Stimulated activated CD8-positive, alpha-beta memory T cell treated with anti-CD3 and anti-CD28 coated beads, Interleukin-15, amount 100 ng/mL, for 24 hours (primary cell): ENCODE data around the gene HNF4A.
"Not testable (repeated sequence)": the region's sequence is repeated elsewhere in the genome, so short reads cannot be mapped to it uniquely, and the experiment has no call there.

Experiments
- DNase-seq: peaks from one replicate; pipeline ENCODE4 v3.0.0-alpha.2; 2020; ENCODE audit warnings: low read depth

The HNF4A gene

GRCh38 chr20:44355498-44356352 is at the start of gene HNF4A:
TSS of gene HNF4A (plus strand) at chr20:44355699. CDS start at chr20:44355805, 106 bp downstream.
- no peak for DNase-seq

DNA sequence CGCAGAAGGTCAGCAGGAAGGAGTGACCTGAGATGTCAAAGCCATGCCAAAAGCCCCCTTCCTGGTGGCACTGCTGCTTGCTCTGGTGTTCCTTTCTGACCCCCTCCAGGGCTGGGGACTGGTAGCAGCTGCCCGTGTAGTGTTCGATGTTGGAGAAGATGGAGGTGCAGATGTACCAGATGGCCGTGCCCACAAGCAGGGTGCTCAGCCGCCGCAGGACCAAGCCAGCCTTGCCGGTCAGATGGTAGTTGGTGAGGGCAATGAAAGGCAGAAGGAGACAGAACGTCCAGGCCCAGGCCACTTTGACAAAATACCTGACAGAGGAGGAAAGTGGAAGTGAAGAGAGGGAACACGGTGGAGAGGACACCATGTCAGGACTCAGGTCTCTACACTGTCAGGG is 48.6 kb upstream of the HNF4A start:
- DNase-seq = no peak

DNA sequence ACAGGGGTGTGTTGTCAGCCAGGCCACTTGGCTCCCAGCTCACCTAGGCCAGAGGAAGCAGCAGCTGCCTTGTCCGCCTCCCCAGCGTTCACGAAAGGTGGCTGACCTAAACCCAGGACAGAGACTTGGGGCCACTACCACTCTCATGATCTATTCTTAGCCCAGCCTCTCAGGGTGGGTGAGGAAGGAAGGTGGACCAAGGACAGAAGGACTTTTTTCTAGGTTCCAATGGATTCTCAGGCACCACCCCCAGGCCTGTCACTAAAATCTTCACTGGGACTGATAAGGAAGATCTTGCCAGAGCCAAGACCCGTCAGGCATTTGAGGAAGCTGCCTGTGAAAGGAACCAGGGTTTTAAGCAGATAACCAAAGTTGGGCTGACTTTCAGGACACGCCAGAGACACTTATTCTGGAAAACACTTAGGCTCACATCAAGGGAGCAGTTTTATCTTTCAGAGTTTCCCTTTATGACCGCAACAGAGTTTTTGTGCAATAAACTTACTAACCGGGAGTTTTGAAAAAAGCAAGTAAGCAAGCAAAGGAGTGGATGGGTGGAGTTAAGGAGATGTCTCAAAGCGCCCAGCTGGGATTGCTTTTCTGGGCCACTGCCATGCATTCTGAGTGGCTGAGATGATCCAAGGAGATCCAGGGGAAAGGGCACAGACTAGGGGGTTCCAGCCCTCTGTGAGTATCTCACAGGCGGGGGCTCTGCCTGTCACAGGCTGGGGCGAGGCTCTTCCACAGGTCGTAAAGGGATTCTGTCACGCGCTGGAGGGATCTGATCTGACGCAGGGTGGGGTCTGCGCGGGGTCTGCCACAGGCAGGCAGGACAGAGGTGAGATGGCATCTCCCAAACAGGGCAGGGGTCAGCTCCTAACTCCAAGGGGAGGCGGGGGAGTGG is 45.5 kb upstream of the HNF4A start:
- no peak for DNase-seq

GRCh38 chr20:44310664-44311639 is 44.5 kb upstream of the HNF4A start, which contains the start of gene FITM2:
TSS of gene FITM2 (minus strand) at chr20:44311202. CDS start at chr20:44311148, 54 bp downstream.
- peak; percentile 99 for DNase-seq

DNA sequence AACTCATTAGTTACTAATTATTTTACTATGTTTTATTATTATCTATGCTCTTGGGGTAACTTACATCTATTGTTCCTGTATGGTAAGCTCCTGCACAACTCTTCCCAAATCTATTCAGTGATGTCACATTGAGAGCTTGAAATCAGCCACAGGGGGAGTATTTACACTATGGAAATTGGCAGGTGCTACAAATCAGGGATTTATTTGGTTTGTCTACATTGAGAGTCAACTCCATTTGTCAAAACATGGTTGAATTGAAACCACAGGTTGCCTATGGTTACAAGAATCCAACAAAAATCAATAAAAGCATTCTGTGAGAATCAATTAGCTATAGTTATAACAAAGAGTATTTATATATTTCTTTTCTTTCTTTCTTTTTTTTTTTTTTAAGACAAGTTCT is 40.6 kb upstream of the HNF4A start:
- no peak for DNase-seq

DNA sequence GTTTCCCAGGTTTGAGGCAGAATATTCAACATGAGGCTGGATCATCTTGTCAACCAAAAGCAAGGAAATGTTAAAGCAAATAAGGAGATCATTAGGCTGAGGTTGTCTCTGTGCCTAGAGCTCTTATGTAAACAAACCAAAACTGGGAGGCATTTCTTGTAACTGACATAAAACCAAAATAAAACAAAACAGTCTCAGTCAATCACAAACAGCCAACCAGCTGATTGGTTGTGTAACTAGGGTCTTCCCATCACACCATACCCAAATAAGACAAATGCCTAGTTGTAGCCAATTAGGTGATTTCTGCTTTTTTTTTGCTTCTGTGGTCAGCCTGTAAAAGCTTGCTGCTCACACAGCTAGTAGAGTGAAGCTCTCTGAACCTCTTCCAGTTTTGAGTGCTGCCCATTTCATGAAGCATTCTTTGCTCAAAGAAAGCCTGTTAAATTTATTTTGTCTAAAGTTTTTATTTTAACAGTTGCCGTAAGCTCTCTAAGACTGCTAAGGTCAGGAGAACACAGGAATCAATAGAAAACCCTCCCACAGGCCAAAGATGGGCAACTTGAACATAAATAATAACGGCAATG is 35.6 kb upstream of the HNF4A start:
- no peak for DNase-seq

DNA sequence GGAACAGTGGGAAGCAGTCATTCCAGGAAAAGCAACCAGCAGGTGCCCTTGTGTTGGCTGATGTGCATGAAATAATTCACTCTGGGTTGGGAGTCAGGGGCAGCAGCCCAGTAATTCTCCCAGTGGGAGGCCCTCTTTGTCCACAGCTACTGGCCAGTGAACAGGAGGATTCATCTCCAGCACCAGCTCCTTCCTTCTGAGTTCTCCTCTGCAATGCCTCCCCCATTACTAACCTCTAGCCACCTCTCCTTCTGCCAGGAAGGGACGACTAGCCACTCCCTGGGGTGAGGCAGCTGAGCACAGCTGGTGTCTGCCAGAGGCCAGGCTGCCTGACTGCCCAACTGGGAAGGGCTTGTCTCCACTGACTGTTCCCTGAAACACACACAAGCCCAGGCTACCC is 31.2 kb upstream of the HNF4A start:
- no peak for DNase-seq

DNA sequence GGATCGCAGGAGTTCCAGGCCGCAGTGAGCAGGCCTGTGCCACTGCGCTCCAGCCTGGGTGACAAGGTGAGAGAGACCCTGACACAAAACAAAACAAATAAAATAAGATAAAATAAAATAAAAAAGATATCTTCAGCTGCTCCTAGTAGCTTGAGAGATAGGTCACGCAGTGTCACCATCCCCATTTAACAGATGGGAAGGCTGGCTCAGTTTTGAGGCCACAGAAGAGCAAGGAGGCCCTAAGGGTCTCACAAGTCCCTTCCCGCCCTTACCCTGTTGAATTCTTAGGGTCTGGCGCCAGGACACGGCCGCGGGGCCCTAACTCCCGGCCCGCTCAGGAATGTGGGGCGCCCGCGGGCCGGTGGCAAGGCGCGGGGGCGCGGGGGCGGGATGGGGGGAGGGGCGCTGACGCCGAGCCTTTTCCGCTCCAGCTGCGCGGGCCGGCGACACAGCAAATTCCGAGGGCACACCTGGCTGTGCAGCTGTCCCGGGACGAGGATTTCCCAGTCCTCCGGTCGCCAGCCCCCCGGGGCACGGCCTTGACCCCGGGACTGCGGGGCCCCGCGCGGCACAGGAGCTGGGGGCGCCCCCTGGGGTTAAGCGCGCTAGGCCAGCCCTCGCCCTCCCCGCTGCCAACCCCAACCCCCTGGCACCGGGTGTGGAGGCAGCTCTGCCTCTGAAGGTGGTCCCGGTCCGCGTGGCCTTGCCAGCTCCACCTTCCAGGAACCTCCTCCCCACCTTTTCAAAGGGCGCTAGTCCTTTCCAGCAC is 28.9 kb upstream of the HNF4A start:
- no peak for DNase-seq

DNA sequence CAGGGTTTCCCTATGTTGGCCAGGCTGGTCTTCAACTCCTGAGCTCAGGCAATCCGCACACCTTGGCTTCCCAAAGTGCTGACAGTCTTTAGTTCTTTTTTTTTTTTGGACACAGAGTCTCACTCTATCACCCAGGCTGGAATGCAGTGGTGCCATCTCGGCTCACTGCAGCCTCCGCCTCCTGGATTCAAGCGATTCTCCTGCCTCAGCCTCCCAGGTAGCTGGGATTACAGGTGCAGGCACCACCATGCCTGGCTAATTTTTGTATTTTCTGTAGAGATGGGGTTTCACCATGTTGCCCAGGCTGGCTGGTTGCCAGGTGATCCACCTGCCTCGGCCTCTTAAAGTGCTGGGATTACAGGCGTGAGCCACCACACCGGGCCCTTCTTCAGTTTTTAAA is 27.8 kb upstream of the HNF4A start:
- not testable (repeated sequence) for DNase-seq

DNA sequence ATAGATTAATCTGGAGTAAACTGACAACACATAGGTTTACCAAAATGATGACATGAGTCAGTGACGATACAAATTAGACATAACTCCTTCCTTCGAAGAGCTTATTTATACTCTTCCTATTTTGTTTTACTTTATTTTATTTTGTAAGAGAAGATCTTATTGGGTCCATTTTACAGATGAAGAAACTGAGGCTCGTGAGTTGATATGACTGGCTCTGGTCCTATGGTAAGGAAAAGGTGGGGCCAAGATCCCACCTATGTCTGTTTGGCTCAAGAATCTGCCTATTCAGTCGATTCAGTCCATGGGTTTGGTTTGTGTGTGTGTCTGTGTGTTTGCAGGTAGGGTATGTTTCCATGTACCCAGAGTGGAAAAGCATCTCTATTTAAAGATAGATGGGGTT is 27.1 kb upstream of the HNF4A start:
- DNase-seq = no peak

DNA sequence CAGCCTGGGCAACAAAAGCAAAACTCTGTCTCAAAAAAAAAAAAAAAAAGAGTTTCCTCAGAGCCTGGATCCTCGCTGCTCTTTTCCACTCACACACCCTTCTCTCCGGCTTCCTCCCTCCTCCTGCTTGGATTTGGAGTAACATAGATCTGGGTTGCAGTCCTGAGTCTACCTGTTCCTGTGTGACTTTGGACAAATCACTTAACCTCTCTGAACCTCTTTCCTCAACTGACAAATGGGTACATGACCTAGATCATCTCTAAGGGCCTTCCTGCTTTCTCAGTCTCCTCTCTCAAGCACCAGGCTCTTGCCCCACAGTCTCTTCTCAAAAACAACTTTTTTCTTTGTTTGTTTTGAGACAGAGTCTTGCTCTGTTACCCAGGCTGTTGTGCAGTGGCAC is 24.3 kb upstream of the HNF4A start:
- no peak for DNase-seq

- DNase-seq = no peak
These were observed 21.2 kb upstream of the HNF4A start for GRCh38 chr20:44334306-44334705.

DNA sequence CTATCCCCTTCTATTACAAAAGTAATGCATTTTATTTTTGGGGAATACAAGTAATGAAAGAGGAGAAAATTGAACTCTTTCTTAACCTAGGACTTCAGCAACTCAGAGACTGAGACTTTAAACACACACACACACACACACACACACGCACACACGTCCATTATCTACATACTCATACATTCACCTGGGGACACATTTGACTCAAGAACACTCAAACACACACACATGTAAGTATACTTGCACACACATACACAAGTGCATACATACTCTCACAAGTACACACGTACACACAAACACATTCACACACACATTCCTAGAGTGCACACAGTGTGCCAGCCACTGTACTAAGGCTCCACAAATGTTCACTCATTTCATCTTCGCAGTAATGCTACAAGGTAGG is 20.8 kb upstream of the HNF4A start:
- no peak for DNase-seq

DNA sequence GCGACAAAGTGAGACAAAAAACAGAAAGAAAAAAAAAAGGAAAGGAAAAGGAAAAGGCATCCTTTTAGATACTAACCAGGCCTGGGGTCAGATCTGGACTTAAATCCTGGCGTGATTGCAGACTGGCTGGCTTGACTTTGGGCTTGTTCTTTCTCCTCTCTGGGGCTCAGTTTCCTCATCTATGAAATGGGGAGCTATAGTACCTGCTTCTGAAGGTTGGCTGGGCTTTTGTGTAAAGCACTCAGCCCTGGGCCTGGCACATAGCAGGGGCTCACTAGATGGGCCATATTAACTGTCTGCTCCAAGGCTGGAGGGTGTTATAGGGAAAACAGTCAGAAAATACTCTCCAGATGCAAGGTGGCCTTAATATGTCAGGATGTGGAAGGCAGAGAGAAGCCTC is 19.8 kb upstream of the HNF4A start:
- no peak for DNase-seq

DNA sequence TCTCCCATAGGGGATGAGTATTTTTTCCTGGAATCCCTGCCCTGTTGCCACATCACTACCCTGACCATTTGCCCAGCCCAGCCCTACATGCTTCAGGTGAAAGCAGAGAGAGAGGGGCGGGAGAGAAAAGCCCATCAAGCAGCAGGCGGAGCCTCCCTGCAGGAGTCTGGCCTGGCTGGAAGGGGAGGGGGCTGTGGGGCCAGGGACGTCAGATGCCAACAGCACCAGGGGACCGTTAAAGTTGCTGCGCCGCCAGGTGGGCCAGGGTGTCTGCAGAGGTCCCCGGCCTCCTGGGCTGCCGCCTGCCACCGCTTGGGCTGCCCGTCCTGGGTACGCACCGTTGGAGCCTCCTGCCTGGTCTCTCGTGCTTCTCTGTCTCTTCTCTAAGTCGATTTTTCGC is 19.4 kb upstream of the HNF4A start:
- no peak for DNase-seq

- no peak for DNase-seq
These were observed 18.6 kb upstream of the HNF4A start, which contains the start of gene R3HDML for GRCh38 chr20:44336725-44337380. TSS of gene R3HDML (plus strand) at chr20:44337043. CDS start at chr20:44337158, 115 bp downstream.

DNA sequence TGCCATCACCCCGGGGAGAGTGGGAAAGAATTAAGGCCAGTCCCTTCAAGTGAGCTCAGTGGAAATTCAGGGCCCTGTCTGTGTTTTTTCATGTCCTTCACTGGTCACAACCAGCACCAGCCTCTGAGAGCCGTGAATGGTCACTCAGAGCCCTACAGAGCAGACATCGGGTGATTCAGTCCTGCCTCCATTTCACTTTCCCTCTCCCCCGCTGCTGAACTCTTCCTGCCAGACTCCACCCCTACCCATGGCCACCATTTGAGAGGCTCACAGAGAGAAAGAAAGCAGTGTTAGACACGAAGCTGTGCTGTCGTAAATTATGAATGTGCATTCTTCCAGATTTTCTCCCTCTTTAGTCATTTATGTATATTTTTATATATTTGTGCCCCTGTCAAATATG is 13.3 kb upstream of the HNF4A start:
- DNase-seq = no peak

- DNase-seq = no peak
These were observed 12.3 kb upstream of the HNF4A start for GRCh38 chr20:44343162-44343675.

DNA sequence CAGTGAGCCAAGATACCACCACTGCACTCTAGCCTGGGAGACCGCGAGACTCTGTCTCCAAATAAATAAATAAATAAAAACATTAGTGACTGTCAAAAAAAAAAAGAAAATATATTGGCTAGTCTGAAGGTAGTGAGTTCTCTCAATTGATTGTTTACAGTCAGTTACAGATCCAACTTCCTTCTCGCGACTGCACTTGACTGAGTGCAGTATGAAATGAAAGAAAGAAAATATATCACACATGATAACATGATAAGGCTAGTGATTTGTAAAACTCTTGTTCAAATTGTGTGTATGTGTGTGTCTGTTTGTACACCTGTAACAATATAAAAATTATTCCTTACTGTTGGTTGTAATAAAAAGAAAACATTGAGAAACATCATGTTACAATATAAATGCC is 10.8 kb upstream of the HNF4A start:
- no peak for DNase-seq

GRCh38 chr20:44345147-44345546 is 10.4 kb upstream of the HNF4A start:
- DNase-seq = no peak
